OCI-LY3 (cell line): ENCODE data around the gene DPP3.

Experiments
- H2AFZ ChIP-seq: fragments of 200-600, 300-600 bp; shearing (Covaris generic); 2 replicates; pipeline ENCODE4 v1.6.0; 2014; ENCODE audit warnings: antibody characterized with exemption, low read depth, low read length
- H3K27ac ChIP-seq: fragments of 200-600, 300-600 bp; sonication (generic); 2 replicates; pipeline ENCODE4 v1.5.1; 2014; ENCODE audit warnings: mild to moderate bottlenecking, low read length, moderate library complexity, mixed read lengths
- H3K27me3 ChIP-seq: fragments of 200-600, 300-600 bp; sonication (generic); 2 replicates; pipeline ENCODE4 v1.6.1; 2014; ENCODE audit warnings: low read depth, low read length, mixed read lengths
- H3K36me3 ChIP-seq: fragments of 200-600, 300-600 bp; sonication (generic); replicated peaks from 2 replicates; pipeline ENCODE3; 2014; ENCODE audit warnings: low read depth, low read length, mixed read lengths
- H3K4me1 ChIP-seq: fragments of 300-600, 200-600 bp; sonication (generic); 2 replicates; pipeline ENCODE4 v1.6.1; 2014; ENCODE audit warnings: low read length, mixed read lengths
- H3K4me2 ChIP-seq: fragments of 200-600, 300-600 bp; sonication (generic); 2 replicates; pipeline ENCODE4 v1.6.1; 2014; ENCODE audit warnings: low read length, mixed read lengths
- H3K4me3 ChIP-seq: fragments of 300-600, 200-600 bp; sonication (generic); 2 replicates; pipeline ENCODE4 v1.5.1; 2014; ENCODE audit warnings: antibody characterized with exemption, mild to moderate bottlenecking, low read length, moderate library complexity
- H3K79me2 ChIP-seq: fragments of 300-600, 200-600 bp; shearing (Covaris generic); 2 replicates; pipeline ENCODE4 v1.6.1; 2014; ENCODE audit warnings: mild to moderate bottlenecking, low read length, mixed read lengths
- H3K9ac ChIP-seq: fragments of 300-600, 200-600 bp; shearing (Covaris generic); 2 replicates; pipeline ENCODE4 v1.6.0; 2014; ENCODE audit warnings: mild to moderate bottlenecking, low read length, moderate library complexity
- H3K9me3 ChIP-seq: fragments of 200-600, 300-600 bp; shearing (Covaris generic); 2 replicates; pipeline ENCODE4 v1.6.1; 2014; ENCODE audit warnings: low read length, mixed read lengths; ENCODE audit not compliant: insufficient read depth
- H4K20me1 ChIP-seq: fragments of 200-600, 300-600 bp; sonication (generic); 2 replicates; pipeline ENCODE4 v1.6.1; 2016; ENCODE audit warnings: low read length, mixed read lengths; ENCODE audit not compliant: insufficient read depth
- EZH2phosphoT487 ChIP-seq: fragments of 200-600 bp; shearing (Covaris generic); IDR thresholded peaks from 2 replicates; pipeline ENCODE4 v1.6.1; 2018; ENCODE audit warnings: antibody characterized with exemption, mixed run types, low read depth
- TF ChIP-seq, protein P1 (sequence below): fragments of 200-600, 300-600 bp; sonication (generic); IDR thresholded peaks from 2 replicates; pipeline ENCODE4 v1.5.1; 2014; ENCODE audit warnings: antibody characterized with exemption, low read length, low read depth

DPP3 gene

DNA sequence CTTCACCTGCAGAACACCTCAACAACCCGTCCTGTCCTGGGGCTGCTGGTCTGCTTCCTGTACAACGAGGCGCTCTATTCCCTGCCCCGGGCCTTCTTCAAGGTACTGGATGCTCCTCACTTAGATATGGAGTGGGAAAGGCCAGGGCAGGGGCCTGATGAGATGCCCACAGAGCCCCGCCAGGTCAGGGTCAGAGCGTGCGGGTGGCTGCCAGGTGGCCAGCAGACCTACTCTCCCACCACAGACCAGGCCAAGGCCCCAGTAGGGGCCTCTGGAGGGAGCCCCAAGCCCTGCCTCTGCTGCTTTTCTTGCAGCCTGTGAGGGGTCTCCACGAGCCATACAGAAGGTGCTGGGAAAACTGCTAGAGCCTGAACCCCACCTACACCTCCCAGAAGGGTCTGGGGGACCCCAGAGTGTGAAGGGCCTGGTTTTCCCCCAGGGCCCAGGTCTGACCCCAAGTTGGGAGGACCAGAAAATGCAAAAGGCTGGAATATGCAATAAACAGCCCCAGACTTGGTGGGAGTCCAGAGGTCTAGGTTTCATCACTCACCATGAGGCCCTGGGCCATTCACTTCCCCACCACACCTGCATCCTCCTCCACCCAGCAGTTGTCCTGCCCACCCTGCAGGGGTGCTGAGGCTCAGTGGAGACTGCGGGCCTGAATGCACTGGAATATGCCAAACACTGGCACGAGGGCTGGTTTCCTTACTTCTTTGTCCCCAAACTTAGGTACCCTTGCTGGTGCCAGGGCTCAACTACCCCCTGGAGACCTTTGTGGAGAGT is 50.9 kb downstream of the DPP3 start:
- no peak overlapping the region for H3K27ac ChIP-seq

DNA sequence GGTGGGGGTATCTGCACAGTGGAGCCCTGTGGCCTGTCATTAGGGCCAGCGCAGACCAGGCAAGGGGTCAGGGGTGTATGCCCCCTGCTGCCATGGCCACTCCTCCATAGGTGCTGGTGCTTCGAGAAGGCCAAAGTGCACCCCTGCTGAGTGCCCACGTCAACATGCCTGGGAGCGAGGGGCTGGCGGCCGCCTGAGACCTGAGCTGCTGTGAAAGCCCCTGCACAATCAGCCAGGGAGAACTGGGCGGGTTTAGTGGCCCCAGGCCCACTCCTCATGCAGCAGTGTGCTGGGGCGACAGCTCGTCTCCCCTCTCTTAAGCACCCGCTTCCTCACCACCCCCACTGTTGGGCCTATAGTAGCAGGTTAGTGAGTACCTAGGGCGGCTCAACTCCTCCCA is 51.6 kb downstream of the DPP3 start:
- Histone ChIP-seq H3K4me2 (no peak overlapping the region), H3K9me3 (no peaks in the 10 kb centered on the region), H3K4me1 (no peaks in the 10 kb centered on the region), H3K79me2 (no peaks in the 10 kb centered on the region), H3K9ac (no peak overlapping the region), H4K20me1 (no peaks in the 10 kb centered on the region), H3K4me3 (no peak overlapping the region), H2AFZ (no peak overlapping the region), H3K27me3 (no peaks in the 10 kb centered on the region), H3K36me3 (peaks cover 9% of the 10 kb centered on the region), H3K27ac (no peak overlapping the region)
- no peak for TF ChIP-seq EZH2phosphoT487
- TF ChIP-seq, protein P1, sequence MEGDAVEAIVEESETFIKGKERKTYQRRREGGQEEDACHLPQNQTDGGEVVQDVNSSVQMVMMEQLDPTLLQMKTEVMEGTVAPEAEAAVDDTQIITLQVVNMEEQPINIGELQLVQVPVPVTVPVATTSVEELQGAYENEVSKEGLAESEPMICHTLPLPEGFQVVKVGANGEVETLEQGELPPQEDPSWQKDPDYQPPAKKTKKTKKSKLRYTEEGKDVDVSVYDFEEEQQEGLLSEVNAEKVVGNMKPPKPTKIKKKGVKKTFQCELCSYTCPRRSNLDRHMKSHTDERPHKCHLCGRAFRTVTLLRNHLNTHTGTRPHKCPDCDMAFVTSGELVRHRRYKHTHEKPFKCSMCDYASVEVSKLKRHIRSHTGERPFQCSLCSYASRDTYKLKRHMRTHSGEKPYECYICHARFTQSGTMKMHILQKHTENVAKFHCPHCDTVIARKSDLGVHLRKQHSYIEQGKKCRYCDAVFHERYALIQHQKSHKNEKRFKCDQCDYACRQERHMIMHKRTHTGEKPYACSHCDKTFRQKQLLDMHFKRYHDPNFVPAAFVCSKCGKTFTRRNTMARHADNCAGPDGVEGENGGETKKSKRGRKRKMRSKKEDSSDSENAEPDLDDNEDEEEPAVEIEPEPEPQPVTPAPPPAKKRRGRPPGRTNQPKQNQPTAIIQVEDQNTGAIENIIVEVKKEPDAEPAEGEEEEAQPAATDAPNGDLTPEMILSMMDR = no peak

More for the DNA sequence above, 50.9 kb downstream of the DPP3 start:
- H3K9me3 ChIP-seq = no peaks in the 10 kb centered on the region
- no peaks in the 10 kb centered on the region for H3K27me3 ChIP-seq
- H3K79me2 ChIP-seq = no peaks in the 10 kb centered on the region
- no peak overlapping the region for H2AFZ ChIP-seq
- TF ChIP-seq, protein P1 = no peak
- no peak for TF ChIP-seq EZH2phosphoT487
- no peak overlapping the region for H3K4me3 ChIP-seq
- no peak overlapping the region for H3K9ac ChIP-seq
- no peaks in the 10 kb centered on the region for H4K20me1 ChIP-seq
- H3K4me2 ChIP-seq = no peak overlapping the region
- peaks cover 7% of the 10 kb centered on the region for H3K36me3 ChIP-seq
- no peaks in the 10 kb centered on the region for H3K4me1 ChIP-seq

DNA sequence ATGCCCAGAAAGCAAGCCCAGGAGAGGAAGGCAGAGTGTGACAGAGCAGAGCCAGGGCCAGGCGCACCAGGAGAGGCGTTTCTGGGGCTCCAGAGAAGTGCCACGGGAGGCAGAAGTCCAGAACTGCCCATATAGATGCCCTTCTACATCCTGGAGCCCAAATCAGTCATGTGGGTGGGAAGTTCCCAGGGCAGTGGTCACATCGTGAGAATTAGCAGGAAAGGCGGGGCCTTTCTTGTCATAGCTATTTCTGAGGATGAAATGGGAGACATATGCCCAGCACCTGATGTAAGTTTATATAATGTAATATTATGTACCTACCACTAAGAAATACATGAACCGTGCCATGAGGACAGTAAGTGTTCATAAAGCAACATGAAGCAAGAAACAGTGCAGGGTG is 52.5 kb downstream of the DPP3 start:
- no peaks in the 10 kb centered on the region for H4K20me1 ChIP-seq
- H3K36me3 ChIP-seq = peaks cover 14% of the 10 kb centered on the region
- H3K4me2 ChIP-seq = no peak overlapping the region
- no peaks in the 10 kb centered on the region for H3K79me2 ChIP-seq
- no peaks in the 10 kb centered on the region for H3K27me3 ChIP-seq
- no peak for TF ChIP-seq EZH2phosphoT487
- TF ChIP-seq, protein P1 = no peak
- H3K4me1 ChIP-seq = no peaks in the 10 kb centered on the region
- H3K4me3 ChIP-seq = no peak overlapping the region
- H3K9ac ChIP-seq = no peak overlapping the region
- no peak overlapping the region for H3K27ac ChIP-seq
- no peak overlapping the region for H2AFZ ChIP-seq
- H3K9me3 ChIP-seq = no peaks in the 10 kb centered on the region

DNA sequence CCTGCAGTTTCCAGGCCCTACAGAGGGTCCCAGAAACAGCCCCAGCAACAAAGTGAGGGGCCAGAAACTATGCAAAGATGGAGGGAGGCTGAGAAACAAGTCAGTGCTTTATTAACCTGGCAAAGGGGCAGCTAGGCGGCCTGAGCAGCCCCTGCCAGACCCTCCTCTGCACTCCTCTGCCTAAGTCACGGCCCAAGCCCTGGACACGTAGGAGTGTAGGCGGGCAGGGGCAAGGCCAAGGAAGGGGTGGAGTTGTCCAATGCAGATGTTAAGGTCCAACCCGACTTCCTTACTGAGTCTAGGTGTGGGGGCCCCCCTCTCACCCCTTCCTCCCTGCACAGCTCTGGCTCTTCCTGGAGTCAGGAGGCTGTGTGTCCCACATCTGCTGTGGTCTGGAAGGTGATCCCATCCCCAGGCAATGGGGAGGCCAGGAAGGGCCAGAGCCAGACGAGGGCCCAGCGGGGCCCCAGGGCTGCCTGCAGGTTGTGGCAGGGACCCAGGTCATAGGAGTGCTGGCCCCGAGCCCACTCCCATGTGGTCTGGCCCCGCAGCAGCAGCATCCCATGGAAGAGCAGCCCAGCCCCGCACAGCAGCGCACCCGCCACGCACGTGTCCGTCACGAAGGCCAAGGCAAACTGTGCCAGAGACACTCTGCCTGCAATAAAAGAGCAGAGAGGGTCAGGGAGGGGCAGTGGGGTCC is 59.1 kb downstream of the DPP3 start:
- H3K4me1 ChIP-seq = peaks cover 9% of the 10 kb centered on the region
- no peaks in the 10 kb centered on the region for H3K9me3 ChIP-seq
- TF ChIP-seq, protein P1 = no peak
- TF ChIP-seq EZH2phosphoT487 = no peak
- H3K27ac ChIP-seq = no peak overlapping the region
- H2AFZ ChIP-seq = no peak overlapping the region
- H3K4me2 ChIP-seq = no peak overlapping the region
- H3K27me3 ChIP-seq = no peaks in the 10 kb centered on the region
- H3K79me2 ChIP-seq = no peaks in the 10 kb centered on the region
- H3K4me3 ChIP-seq = no peak overlapping the region
- H3K9ac ChIP-seq = no peak overlapping the region
- H3K36me3 ChIP-seq = peaks cover 27% of the 10 kb centered on the region
- no peaks in the 10 kb centered on the region for H4K20me1 ChIP-seq
